ENCODE results near the gene CCSER1. TPM values are rescaled to one million over a fixed set of nuclear protein-coding genes. Genes with fewer than 3 reads are reported as not detected.
A peak's percentile ranks its signal among the peaks of the same experiment; 100 is the strongest.
"Not testable (repeated sequence)": the region's sequence is repeated elsewhere in the genome, so short reads cannot be mapped to it uniquely, and the experiment has no call there.

Gene CCSER1
- total RNA-seq, 8 experiments from 2014 or later = 6.9 to 59.5 (median 25.8) TPM

DNA sequence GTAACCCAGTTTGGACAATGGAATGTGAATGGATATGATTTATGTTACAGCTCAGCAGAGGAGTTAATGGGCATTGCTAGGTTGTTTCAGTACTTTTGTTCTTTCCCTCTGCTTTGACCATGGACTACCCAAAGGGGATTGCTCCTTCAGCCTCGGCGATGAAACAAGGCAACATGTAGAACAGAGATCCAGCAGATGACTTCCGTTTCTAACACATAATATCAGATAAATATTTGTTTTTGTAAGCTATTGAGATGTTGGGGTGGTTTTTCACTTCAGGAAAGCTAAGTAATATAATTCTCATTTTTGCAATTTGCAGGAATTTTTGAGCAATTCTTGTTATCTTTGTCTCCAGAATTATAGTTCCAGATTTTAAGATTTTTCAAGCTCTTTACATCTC lies 1241.9 kb downstream of the CCSER1 start:
- Histone ChIP-seq H3K4me1 (replicated peaks in 1 of 2) (no peaks in the 10 kb centered on the region), H3K4me3 (no peak overlapping the region), H3K27ac (no peak overlapping the region)
- in situ Hi-C loops (cut with MboI; ENCODE audit: low pct_unique_long_range_greater_than_20kb in 2 of 9, low sequenced_read_pairs in 9 of 9, unreplicated experiment in 9 of 9) = no loop called here
- ATAC-seq (replicated peaks in 6 of 8) = no peak
- WGBS, 10 experiments = 43 to 97% (median 84%) methylated on average over 2 to 3 of the region's 3 CpGs; no CpG with 5 or more reads in 4 of the 10 experiments

DNA sequence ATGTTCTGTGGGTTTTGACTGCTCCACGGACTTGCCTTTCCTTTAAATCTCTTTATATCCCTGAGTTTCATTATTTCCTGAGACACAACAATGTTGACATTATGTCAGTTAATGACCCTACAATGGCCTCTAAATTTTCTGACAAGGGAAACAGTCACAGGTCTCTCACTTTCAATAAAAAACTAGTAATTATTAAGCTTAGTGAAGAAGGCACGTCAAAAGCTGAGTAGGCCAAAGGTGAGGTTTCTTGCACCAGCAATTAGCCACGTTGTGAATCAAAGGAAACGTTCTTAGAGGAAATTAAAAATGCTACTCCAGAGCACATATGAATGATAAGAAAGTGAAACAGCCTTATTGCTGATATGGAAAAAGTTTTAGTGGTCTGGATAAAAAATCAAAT lies 1246.4 kb downstream of the CCSER1 start:
- in situ Hi-C loops (cut with MboI; ENCODE audit: low pct_unique_long_range_greater_than_20kb in 2 of 9, low sequenced_read_pairs in 9 of 9, unreplicated experiment in 9 of 9) = no loop called here
- 0 to 61% (median 41%) methylated on average over 2 to 4 of the region's 4 CpGs; no CpG with 5 or more reads in 1 of the 10 experiments for WGBS, 10 experiments
- ATAC-seq (replicated peaks in 6 of 8) = no peak
- H3K4me1 ChIP-seq (replicated peaks in 1 of 2) = no peaks in the 10 kb centered on the region
- no peak overlapping the region for H3K27ac ChIP-seq
- no peak overlapping the region for H3K4me3 ChIP-seq

- H3K4me3 ChIP-seq; H3K27ac ChIP-seq; in situ Hi-C loops (cut with MboI; ENCODE audit: low pct_unique_long_range_greater_than_20kb in 2 of 9, low sequenced_read_pairs in 9 of 9, unreplicated experiment in 9 of 9); ATAC-seq (replicated peaks in 6 of 8); H3K4me1 ChIP-seq (replicated peaks in 1 of 2): not testable (repeated sequence)
- 0 to 100% (median 83%) methylated on average over 1 to 6 of the region's 7 CpGs for WGBS, 10 experiments
Observed at GRCh38 chr4:91405431-91405830, 1278.2 kb downstream of the CCSER1 start.

DNA sequence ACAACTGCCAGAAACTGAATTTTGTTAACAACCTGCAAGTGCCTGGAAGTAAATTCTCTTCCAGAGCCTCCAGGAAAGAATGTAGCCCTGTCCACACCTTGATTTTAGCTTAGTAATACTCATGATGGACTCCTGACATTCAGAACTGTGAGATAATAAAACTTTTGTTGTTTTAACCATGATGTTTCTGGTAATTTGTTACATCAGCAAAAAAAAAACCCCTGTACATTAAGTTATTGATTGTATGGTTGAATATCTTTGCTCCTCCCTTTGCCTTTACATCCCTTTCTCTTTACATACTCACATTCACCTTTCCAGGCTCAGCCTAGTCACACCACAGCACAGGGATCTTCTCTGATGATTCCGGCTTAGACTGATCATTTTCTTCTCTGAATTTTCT lies 1294.8 kb downstream of the CCSER1 start:
- in situ Hi-C loops (cut with MboI; ENCODE audit: low pct_unique_long_range_greater_than_20kb in 2 of 9, low sequenced_read_pairs in 9 of 9, unreplicated experiment in 9 of 9) = no loop called here
- H3K4me1 ChIP-seq (replicated peaks in 1 of 2) = no peaks in the 10 kb centered on the region
- 0 to 100% (median 83%) methylated on average over 1 of the region's 1 CpG; no CpG with 5 or more reads in 2 of the 10 experiments for WGBS, 10 experiments
- ATAC-seq (replicated peaks in 6 of 8) = no peak
- H3K27ac ChIP-seq = no peak overlapping the region
- no peak overlapping the region for H3K4me3 ChIP-seq

GRCh38 chr4:91426725-91427124 lies 1299.5 kb downstream of the CCSER1 start:
- ATAC-seq (replicated peaks in 6 of 8) = no peak
- in situ Hi-C loops (cut with MboI; ENCODE audit: low pct_unique_long_range_greater_than_20kb in 2 of 9, low sequenced_read_pairs in 9 of 9, unreplicated experiment in 9 of 9) = no loop called here
- no peaks in the 10 kb centered on the region for H3K4me1 ChIP-seq (replicated peaks in 1 of 2)
- H3K4me3 ChIP-seq = no peak overlapping the region
- H3K27ac ChIP-seq = no peak overlapping the region

GRCh38 chr4:91427171-91427570 lies 1300.0 kb downstream of the CCSER1 start:
- no peak overlapping the region for H3K4me3 ChIP-seq
- no peak for ATAC-seq (replicated peaks in 6 of 8)
- in situ Hi-C loops (cut with MboI; ENCODE audit: low pct_unique_long_range_greater_than_20kb in 2 of 9, low sequenced_read_pairs in 9 of 9, unreplicated experiment in 9 of 9) = no loop called here
- no peak overlapping the region for H3K27ac ChIP-seq
- 0 to 100% (median 63%) methylated on average over 1 to 2 of the region's 2 CpGs; no CpG with 5 or more reads in 2 of the 10 experiments for WGBS, 10 experiments
- no peaks in the 10 kb centered on the region for H3K4me1 ChIP-seq (replicated peaks in 1 of 2)

- no peak for ATAC-seq (replicated peaks in 6 of 8)
- 0 to 90% (median 58%) methylated on average over 1 of the region's 1 CpG; no CpG with 5 or more reads in 1 of the 10 experiments for WGBS, 10 experiments
- Histone ChIP-seq H3K27ac (no peak overlapping the region), H3K4me1 (replicated peaks in 1 of 2) (no peaks in the 10 kb centered on the region), H3K4me3 (no peak overlapping the region)
- in situ Hi-C loops (cut with MboI; ENCODE audit: low pct_unique_long_range_greater_than_20kb in 2 of 9, low sequenced_read_pairs in 9 of 9, unreplicated experiment in 9 of 9) = no loop called here
Observed at GRCh38 chr4:91434631-91435030, 1307.4 kb downstream of the CCSER1 start.

GRCh38 chr4:91436556-91436955 lies 1309.4 kb downstream of the CCSER1 start:
- no peak overlapping the region for H3K4me3 ChIP-seq
- in situ Hi-C loops (cut with MboI; ENCODE audit: low pct_unique_long_range_greater_than_20kb in 2 of 9, low sequenced_read_pairs in 9 of 9, unreplicated experiment in 9 of 9) = no loop called here
- H3K4me1 ChIP-seq (replicated peaks in 1 of 2) = no peaks in the 10 kb centered on the region
- ATAC-seq (replicated peaks in 6 of 8) = no peak
- 14 to 92% (median 63%) methylated on average over 1 of the region's 1 CpG; no CpG with 5 or more reads in 2 of the 10 experiments for WGBS, 10 experiments
- no peak overlapping the region for H3K27ac ChIP-seq

DNA sequence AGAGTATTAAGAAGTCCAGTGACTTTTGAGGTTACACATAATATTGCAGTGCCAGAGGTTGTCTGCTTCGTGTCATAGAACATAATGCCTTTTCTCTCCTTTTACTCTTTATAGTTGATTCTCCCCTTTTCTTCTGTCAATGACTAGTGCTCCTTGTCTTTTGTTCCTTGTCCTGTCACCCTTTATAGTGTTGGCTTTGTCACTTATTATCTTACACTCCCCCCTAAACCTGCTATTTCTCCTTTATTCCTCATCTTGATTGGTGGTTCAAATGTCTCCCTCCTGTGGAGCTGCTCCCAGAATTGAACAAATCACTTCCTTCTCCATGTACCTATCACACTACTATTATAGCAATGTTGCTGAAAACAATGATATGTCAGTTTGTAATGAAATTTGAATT lies 1320.0 kb downstream of the CCSER1 start:
- H3K4me3 ChIP-seq = no peak overlapping the region
- in situ Hi-C loops (cut with MboI; ENCODE audit: low pct_unique_long_range_greater_than_20kb in 2 of 9, low sequenced_read_pairs in 9 of 9, unreplicated experiment in 9 of 9) = no loop called here
- no peak for ATAC-seq (replicated peaks in 6 of 8)
- WGBS, 10 experiments = 0 to 80% (median 60%) methylated on average over 1 of the region's 1 CpG; no CpG with 5 or more reads in 3 of the 10 experiments
- H3K4me1 ChIP-seq (replicated peaks in 1 of 2) = no peaks in the 10 kb centered on the region
- no peak overlapping the region for H3K27ac ChIP-seq

DNA sequence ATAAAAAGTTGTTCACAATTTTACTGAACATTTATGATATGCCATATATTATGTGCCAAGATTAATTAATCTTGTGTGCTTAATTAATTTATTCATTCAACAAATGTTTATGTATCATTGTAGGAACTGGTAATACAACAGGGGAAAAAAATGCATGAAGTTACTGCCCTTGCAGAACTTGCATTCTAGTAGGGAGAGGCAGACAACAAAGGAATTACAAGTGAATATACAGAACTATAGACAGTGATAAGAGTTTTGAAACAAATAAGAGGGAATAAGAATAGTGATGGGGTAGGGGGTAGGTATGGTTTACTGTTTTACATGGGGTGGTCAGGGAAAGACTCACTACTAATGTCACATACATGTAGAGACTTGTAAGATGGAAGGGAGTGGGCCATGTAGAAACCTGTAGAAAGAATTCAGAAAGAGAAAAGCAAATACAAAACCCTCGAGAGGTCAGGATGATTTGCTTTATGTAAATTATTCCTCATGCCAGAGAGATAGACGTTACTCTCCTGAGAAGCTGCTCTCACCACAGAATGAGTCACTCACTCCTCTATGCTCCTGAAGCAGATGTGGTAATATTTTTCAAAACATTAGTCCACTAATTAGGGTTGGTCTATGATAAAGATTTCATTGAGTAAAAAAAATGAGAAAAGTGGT lies 1321.6 kb downstream of the CCSER1 start:
- peak in 7 of 8 experiments; percentile 62 to 99 (median 90) for ATAC-seq (replicated peaks in 6 of 8)
- H3K27ac ChIP-seq = no peak overlapping the region
- H3K4me3 ChIP-seq = no peak overlapping the region
- no peaks in the 10 kb centered on the region for H3K4me1 ChIP-seq (replicated peaks in 1 of 2)
- 0 to 79% (median 14%) methylated on average over 1 to 2 of the region's 2 CpGs; no CpG with 5 or more reads in 1 of the 10 experiments for WGBS, 10 experiments
- in situ Hi-C loops (cut with MboI; ENCODE audit: low pct_unique_long_range_greater_than_20kb in 2 of 9, low sequenced_read_pairs in 9 of 9, unreplicated experiment in 9 of 9) = no loop called here

DNA sequence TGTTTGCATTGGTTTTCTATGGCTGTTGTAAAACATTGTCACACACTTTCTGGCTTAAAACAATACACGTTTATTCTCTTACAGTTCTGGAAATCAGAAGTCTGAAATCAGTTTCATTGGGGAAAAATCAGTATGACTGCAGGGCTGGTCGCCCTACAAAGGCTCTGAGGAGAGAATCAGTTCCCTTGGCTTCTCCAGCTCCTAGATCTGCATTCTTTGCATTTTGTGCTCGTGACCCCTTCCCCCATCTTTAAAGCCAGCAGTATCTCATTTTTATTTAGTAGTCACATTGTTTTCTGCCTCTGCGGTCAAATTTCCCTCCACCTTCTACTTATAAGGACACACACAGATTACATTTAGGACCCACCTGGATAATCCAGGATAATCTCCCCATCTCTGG lies 1326.9 kb downstream of the CCSER1 start:
- Histone ChIP-seq H3K4me1 (replicated peaks in 1 of 2) (no peaks in the 10 kb centered on the region), H3K4me3 (no peak overlapping the region), H3K27ac (no peak overlapping the region)
- 0 to 85% (median 54%) methylated on average over 1 to 4 of the region's 4 CpGs for WGBS, 10 experiments
- no peak for ATAC-seq (replicated peaks in 6 of 8)
- in situ Hi-C loops (cut with MboI; ENCODE audit: low pct_unique_long_range_greater_than_20kb in 2 of 9, low sequenced_read_pairs in 9 of 9, unreplicated experiment in 9 of 9) = no loop called here

- 33 to 100% (median 51%) methylated on average over 1 to 7 of the region's 9 CpGs; no CpG with 5 or more reads in 3 of the 10 experiments for WGBS, 10 experiments
- H3K4me1 ChIP-seq (replicated peaks in 1 of 2); in situ Hi-C loops (cut with MboI; ENCODE audit: low pct_unique_long_range_greater_than_20kb in 2 of 9, low sequenced_read_pairs in 9 of 9, unreplicated experiment in 9 of 9); H3K4me3 ChIP-seq; H3K27ac ChIP-seq; ATAC-seq (replicated peaks in 6 of 8): not testable (repeated sequence)
Observed at GRCh38 chr4:91462566-91462965, 1335.4 kb downstream of the CCSER1 start.

DNA sequence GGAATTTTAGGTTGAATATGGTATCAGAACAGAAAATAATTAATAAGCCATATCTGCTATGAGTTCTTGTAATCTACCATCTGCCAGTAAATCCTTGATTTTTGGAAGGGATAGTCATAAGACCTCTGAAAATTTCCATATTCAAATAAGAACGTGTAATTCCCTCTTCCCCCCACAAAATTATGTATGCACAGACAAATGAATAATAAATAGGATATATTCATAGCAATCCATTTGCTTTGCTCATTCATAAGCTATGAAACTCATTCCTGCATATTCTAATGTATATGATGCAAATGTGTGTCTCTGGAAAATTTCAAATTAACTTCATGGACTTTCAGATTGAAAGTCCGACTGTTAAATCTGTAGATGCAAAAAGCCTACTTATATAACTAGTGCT lies 1343.5 kb downstream of the CCSER1 start:
- ATAC-seq (replicated peaks in 6 of 8) = peak in 2 of 8 experiments; percentile 79 to 98
- 0 to 86% (median 59%) methylated on average over 1 to 2 of the region's 2 CpGs for WGBS, 10 experiments
- no peak overlapping the region for H3K27ac ChIP-seq
- no peak overlapping the region for H3K4me3 ChIP-seq
- in situ Hi-C loops (cut with MboI; ENCODE audit: low pct_unique_long_range_greater_than_20kb in 2 of 9, low sequenced_read_pairs in 9 of 9, unreplicated experiment in 9 of 9) = no loop called here
- no peaks in the 10 kb centered on the region for H3K4me1 ChIP-seq (replicated peaks in 1 of 2)

DNA sequence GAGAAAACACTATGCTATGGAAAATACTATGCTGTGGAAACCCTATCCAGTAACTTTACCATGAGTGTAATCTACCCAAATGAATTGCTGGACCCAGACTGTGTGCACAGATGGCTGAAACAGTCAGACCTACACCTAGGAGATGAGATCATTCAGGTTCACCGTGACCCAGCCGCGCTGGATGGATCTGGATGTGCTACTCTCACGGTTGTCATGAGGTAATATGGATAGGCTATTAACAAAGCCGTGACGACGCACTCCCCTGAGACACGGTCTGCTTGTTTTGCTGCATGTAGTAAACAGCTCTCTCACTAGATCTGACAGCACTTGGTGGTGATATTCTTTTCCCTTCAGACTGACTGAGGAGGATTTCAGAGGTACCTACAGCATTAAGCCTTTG lies 1344.1 kb downstream of the CCSER1 start:
- in situ Hi-C loops (cut with MboI; ENCODE audit: low pct_unique_long_range_greater_than_20kb in 2 of 9, low sequenced_read_pairs in 9 of 9, unreplicated experiment in 9 of 9) = no loop called here
- Histone ChIP-seq H3K4me3 (no peak overlapping the region), H3K4me1 (replicated peaks in 1 of 2) (no peaks in the 10 kb centered on the region), H3K27ac (no peak overlapping the region)
- ATAC-seq (replicated peaks in 6 of 8) = peak in 7 of 8 experiments; percentile 39 to 100 (median 93)
- 0 to 93% (median 60%) methylated on average over 1 to 8 of the region's 8 CpGs; no CpG with 5 or more reads in 5 of the 10 experiments for WGBS, 10 experiments
